WTC11 (cell line): Measurements from ENCODE around the gene MT1M. TPM values are rescaled to one million over a fixed set of nuclear protein-coding genes. Genes with fewer than 3 reads are reported as not detected.
"Not testable (repeated sequence)": the region's sequence is repeated elsewhere in the genome, so short reads cannot be mapped to it uniquely, and the experiment has no call there.

ENCODE experiments used
- ATAC-seq: fragments of 200-7000 bp; cut with Tn5 transposase; 2 replicates; pipeline ENCODE4 v1.10.0; 2021; ENCODE audit warnings: mild to moderate bottlenecking, moderate library complexity
- CTCF ChIA-PET: fragments of 300-600 bp; sonication (Branson Sonifier 250); formaldehyde crosslinking; loops from one replicate; lab custom pipeline; 2021; ENCODE audit warnings: antibody characterized with exemption; lab: Charles Lee
- POLR2A ChIA-PET: fragments of 350-600 bp; sonication (Branson Sonifier 250); formaldehyde crosslinking; loops from one replicate; lab custom pipeline; 2021; ENCODE audit warnings: antibody characterized with exemption; lab: Charles Lee
- DNase-seq: peaks from one replicate; pipeline ENCODE4 v3.0.0; 2021; ENCODE audit warnings: low spot score
- H3K27ac Mint-ChIP-seq: 2 replicates; pipeline ENCODE4 v1.8.0; 2021; ENCODE audit warnings: mixed read lengths
- H3K27me3 Mint-ChIP-seq: 2 replicates; pipeline ENCODE4 v1.8.0; 2021; ENCODE audit warnings: low read depth, mild to moderate bottlenecking, moderate library complexity, mixed read lengths
- H3K36me3 Mint-ChIP-seq: 2 replicates; pipeline ENCODE4 v1.8.0; 2021; ENCODE audit warnings: mixed read lengths
- H3K4me1 Mint-ChIP-seq: 2 replicates; pipeline ENCODE4 v1.8.0; 2022; ENCODE audit warnings: mixed read lengths
- H3K4me3 Mint-ChIP-seq: 2 replicates; pipeline ENCODE4 v1.8.0; 2021; ENCODE audit warnings: mild to moderate bottlenecking, moderate library complexity, mixed read lengths
- H3K9me3 Mint-ChIP-seq: 2 replicates; pipeline ENCODE4 v1.8.0; 2021; ENCODE audit warnings: mixed read lengths
- EMX1 ChIP-seq: fragments of 250-450 bp; sonication (Bioruptor Pico); IDR thresholded peaks from 2 replicates; pipeline ENCODE4 v1.8.0; 2021; ENCODE audit warnings: mild to moderate bottlenecking
- GTF2I ChIP-seq: fragments of 250-450 bp; sonication (Bioruptor Pico); conservative IDR thresholded peaks from 2 replicates; pipeline ENCODE4 v1.4.0; 2021; ENCODE audit warnings: mild to moderate bottlenecking
- NFATC4 ChIP-seq: fragments of 250-450 bp; sonication (Bioruptor Pico); IDR thresholded peaks from 2 replicates; pipeline ENCODE4 v1.9.0; 2021; ENCODE audit warnings: mild to moderate bottlenecking
- NR2C2 ChIP-seq: sonication (generic); formaldehyde crosslinking; IDR thresholded peaks from 2 replicates; pipeline ENCODE4 v1.8.0; 2022; ENCODE audit warnings: mild to moderate bottlenecking, missing genetic modification reagents
- NR3C1 ChIP-seq: sonication (generic); formaldehyde crosslinking; conservative IDR thresholded peaks from 2 replicates; pipeline ENCODE4 v1.8.1; 2023; ENCODE audit warnings: low read depth, mild to moderate bottlenecking, missing genetic modification reagents
- STAT6 ChIP-seq: sonication (generic); formaldehyde crosslinking; conservative IDR thresholded peaks from 2 replicates; pipeline ENCODE4 v1.8.1; 2023; ENCODE audit warnings: mild to moderate bottlenecking, low read depth, missing genetic modification reagents, moderate library complexity
- TEAD4 ChIP-seq: sonication (generic); formaldehyde crosslinking; IDR thresholded peaks from 2 replicates; pipeline ENCODE4 v1.8.0; 2022; ENCODE audit warnings: mild to moderate bottlenecking, missing genetic modification reagents
- total RNA-seq: library from RNA; stranded (reverse); gene quantifications from 3 replicates; pipeline ENCODE4 v1.2.3, GENCODE V29; 2021
- TF ChIP-seq, protein P1 (sequence below): sonication (generic); formaldehyde crosslinking; IDR thresholded peaks from 2 replicates; pipeline ENCODE4 v1.8.1; 2023; ENCODE audit warnings: mild to moderate bottlenecking, moderate library complexity, missing genetic modification reagents
- TF ChIP-seq, protein P2 (sequence below): sonication (generic); formaldehyde crosslinking; IDR thresholded peaks from 2 replicates; pipeline ENCODE4 v1.8.1; 2022; ENCODE audit warnings: mild to moderate bottlenecking, missing genetic modification reagents, moderate library complexity, borderline replicate concordance
- TF ChIP-seq, protein P3 (sequence below): sonication (generic); formaldehyde crosslinking; IDR thresholded peaks from 2 replicates; pipeline ENCODE4 v1.8.1; 2023; ENCODE audit warnings: mild to moderate bottlenecking, missing genetic modification reagents, borderline replicate concordance
- TF ChIP-seq, protein P4 (sequence below): sonication (generic); formaldehyde crosslinking; IDR thresholded peaks from 2 replicates; pipeline ENCODE4 v1.8.0; 2022; ENCODE audit warnings: mild to moderate bottlenecking, missing genetic modification reagents

The MT1M gene
- total RNA-seq, 1 experiment from 2014 or later = 4.7 TPM

- no peaks in the 10 kb centered on the region for H3K9me3 Mint-ChIP-seq
- no peak for DNase-seq
Observed at GRCh38 chr16:56664506-56664905, 32.0 kb downstream of the MT1M start.

DNA sequence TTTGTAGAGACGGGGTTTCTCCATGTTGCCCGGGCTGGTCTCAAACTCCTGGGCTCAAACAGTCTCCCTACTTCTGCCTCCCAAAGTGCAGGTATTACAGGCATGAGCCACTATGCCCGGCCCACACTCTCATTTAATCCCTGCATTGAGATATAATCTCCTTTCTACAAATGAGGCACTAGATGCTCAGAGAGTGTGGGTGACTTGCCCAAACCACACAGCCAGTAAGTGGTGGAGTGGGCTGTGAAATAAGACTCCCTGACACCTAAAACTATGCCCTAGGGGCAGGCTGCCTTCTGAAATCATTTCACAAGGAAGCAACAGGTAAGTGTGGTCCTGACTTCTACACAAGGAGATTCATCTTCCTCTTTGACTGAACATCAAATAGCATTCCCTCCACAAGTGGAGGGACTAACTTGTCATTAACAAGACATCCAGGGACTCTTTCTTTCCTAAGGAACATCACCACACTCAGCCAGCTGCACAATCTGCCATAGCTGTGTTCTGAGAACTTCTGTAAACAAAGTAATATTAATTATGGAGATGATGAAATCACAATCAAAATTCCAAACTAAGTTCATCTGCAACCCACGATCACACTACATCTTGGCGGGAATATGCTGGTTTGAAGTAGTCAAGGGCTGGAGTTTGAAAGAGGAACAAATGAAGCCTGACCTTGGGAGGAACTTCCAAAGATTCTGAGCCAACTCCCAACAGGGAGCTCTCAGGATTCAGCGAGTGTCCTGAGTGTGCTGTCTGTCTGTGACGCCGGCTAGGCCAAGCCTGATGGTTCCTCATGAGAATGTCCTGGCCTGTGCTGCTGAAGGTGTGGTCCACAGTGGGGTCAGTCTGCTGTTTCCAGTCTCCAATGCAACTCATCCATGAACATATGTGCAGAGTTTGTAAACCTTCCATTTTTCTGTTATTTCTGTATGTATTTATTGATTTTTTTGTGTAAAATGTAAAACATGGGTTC lies 33.1 kb downstream of the MT1M start:
- H3K4me3 Mint-ChIP-seq, H3K9me3 Mint-ChIP-seq, ATAC-seq, H3K36me3 Mint-ChIP-seq, H3K27ac Mint-ChIP-seq, DNase-seq: not testable (repeated sequence)
- Mint-ChIP-seq H3K27me3 (peaks cover 100% of the 10 kb centered on the region), H3K4me1 (peaks cover 45% of the 10 kb centered on the region)
- ChIA-PET CTCF (interaction anchor here (1.1 kb wide), 1 partner anchor 36 kb away, joined by 3 read pairs; no protein-coding TSS in a partner anchor), POLR2A (interaction anchor here (1.0 to 1.4 kb wide), 2 partner anchors 39 to 55 kb away, joined by 3 to 4 read pairs; partner anchors contain the start of gene MT1E)

More at GRCh38 chr16:56664506-56664905, 32.0 kb downstream of the MT1M start:
- no peak for TF ChIP-seq NR2C2 (CRISPR knock-in tag)
- no peak for TF ChIP-seq STAT6
- TF ChIP-seq, protein P1, sequence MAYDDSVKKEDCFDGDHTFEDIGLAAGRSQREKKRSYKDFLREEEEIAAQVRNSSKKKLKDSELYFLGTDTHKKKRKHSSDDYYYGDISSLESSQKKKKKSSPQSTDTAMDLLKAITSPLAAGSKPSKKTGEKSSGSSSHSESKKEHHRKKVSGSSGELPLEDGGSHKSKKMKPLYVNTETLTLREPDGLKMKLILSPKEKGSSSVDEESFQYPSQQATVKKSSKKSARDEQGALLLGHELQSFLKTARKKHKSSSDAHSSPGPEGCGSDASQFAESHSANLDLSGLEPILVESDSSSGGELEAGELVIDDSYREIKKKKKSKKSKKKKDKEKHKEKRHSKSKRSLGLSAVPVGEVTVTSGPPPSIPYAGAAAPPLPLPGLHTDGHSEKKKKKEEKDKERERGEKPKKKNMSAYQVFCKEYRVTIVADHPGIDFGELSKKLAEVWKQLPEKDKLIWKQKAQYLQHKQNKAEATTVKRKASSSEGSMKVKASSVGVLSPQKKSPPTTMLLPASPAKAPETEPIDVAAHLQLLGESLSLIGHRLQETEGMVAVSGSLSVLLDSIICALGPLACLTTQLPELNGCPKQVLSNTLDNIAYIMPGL = no peak
- no peak for TF ChIP-seq TEAD4
- TF ChIP-seq, all 79 proteins: peak for 0
- no peak for ATAC-seq
- Mint-ChIP-seq H3K4me3 (no peak overlapping the region), H3K36me3 (0 out of 2 replicates have a peak, but pooled peaks cover under 1% of the 10 kb centered on the region), H3K27ac (no peak overlapping the region), H3K27me3 (peaks cover 100% of the 10 kb centered on the region), H3K4me1 (peaks cover 37% of the 10 kb centered on the region)
- POLR2A ChIA-PET = interaction anchor here (1.0 to 1.4 kb wide), 3 partner anchors 19 to 54 kb away, joined by 3 to 5 read pairs (median 4); partner anchors contain the start of gene MT1E
- CTCF ChIA-PET = interaction anchor here (1.1 kb wide), 1 partner anchor 37 kb away, joined by 3 read pairs; no protein-coding TSS in a partner anchor

DNA sequence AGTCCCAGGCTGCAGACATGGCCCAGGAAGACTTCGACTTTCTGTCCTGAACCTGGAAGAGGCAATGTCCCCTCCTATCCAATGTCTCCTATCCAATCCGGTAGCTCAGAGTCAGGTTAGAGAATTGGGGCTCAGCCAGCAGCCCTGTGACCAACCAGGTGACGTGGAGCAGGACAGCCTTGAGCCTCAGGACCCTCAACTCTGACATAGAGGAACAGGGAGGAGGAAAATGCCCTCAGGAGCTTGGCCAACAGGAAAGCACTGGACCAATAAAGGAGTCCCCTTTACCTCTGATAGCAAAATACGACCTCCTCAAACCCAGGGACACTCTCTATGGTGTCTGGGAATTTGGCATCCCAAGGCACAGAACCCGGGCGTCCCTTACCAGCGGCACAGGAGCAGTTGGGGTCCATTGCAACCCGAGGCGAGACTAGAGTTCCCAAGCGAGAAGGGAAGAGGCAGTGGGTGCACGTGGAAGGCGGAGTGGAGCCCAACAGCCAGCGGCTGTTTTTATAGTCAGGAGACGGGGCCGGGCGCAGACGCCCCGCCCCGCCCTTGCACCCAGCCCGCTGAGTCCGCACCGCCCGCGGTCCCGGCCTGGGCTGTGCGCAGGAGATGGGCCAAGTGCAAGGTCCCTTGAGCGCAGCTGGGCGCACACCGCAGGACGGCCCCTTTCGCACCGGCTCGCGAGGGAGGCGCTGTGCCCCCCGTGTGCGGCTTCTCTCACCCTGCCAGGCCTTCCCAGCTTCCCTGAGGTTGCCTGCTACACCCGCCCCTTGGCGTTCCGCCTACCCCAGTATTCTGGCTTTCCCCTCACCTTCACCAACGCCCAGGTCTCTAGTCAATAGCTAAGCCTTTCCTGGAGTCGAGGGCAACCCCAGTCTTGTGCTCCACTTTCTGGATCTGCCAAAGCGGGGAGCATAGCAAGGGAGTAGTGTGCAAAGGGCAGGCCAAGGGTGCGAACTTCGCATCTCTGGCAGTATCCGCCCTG lies 35.4 kb downstream of the MT1M start, which contains the start of gene MT1G:
MT1G (minus strand) TSS at position 485 of the 991 bp plus-strand sequence; CDS start at position 413, 72 bp downstream.
- no peak within 1 kb of the TSS for H3K27ac Mint-ChIP-seq
- DNase-seq (peak; percentile 65), ATAC-seq (peak; percentile 60)
- peaks cover 100% of the 10 kb centered on the region for H3K27me3 Mint-ChIP-seq
- H3K36me3 Mint-ChIP-seq = no peaks in the 10 kb centered on the region
- CTCF ChIA-PET = interaction anchor here (0.5 to 3.6 kb wide), 8 partner anchors 8 to 502 kb away, joined by 3 to 24 read pairs (median 4); no protein-coding TSS in a partner anchor
- TF ChIP-seq, protein P2, sequence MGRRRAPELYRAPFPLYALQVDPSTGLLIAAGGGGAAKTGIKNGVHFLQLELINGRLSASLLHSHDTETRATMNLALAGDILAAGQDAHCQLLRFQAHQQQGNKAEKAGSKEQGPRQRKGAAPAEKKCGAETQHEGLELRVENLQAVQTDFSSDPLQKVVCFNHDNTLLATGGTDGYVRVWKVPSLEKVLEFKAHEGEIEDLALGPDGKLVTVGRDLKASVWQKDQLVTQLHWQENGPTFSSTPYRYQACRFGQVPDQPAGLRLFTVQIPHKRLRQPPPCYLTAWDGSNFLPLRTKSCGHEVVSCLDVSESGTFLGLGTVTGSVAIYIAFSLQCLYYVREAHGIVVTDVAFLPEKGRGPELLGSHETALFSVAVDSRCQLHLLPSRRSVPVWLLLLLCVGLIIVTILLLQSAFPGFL (CRISPR knock-in tag) = no peak
- TF ChIP-seq NR3C1 (CRISPR knock-in tag) = no peak
- TF ChIP-seq EMX1 (CRISPR knock-in tag) = 0 out of 2 replicates have a peak, but pooled peaks have one; percentile 12
- no peak for TF ChIP-seq GTF2I
- TF ChIP-seq, protein P3, sequence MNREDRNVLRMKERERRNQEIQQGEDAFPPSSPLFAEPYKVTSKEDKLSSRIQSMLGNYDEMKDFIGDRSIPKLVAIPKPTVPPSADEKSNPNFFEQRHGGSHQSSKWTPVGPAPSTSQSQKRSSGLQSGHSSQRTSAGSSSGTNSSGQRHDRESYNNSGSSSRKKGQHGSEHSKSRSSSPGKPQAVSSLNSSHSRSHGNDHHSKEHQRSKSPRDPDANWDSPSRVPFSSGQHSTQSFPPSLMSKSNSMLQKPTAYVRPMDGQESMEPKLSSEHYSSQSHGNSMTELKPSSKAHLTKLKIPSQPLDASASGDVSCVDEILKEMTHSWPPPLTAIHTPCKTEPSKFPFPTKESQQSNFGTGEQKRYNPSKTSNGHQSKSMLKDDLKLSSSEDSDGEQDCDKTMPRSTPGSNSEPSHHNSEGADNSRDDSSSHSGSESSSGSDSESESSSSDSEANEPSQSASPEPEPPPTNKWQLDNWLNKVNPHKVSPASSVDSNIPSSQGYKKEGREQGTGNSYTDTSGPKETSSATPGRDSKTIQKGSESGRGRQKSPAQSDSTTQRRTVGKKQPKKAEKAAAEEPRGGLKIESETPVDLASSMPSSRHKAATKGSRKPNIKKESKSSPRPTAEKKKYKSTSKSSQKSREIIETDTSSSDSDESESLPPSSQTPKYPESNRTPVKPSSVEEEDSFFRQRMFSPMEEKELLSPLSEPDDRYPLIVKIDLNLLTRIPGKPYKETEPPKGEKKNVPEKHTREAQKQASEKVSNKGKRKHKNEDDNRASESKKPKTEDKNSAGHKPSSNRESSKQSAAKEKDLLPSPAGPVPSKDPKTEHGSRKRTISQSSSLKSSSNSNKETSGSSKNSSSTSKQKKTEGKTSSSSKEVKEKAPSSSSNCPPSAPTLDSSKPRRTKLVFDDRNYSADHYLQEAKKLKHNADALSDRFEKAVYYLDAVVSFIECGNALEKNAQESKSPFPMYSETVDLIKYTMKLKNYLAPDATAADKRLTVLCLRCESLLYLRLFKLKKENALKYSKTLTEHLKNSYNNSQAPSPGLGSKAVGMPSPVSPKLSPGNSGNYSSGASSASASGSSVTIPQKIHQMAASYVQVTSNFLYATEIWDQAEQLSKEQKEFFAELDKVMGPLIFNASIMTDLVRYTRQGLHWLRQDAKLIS (CRISPR knock-in tag) = peak; percentile 81; the same call in 1 of the 2 replicates
- TF ChIP-seq NFATC4 (CRISPR knock-in tag) = no peak
- TF ChIP-seq, protein P4, sequence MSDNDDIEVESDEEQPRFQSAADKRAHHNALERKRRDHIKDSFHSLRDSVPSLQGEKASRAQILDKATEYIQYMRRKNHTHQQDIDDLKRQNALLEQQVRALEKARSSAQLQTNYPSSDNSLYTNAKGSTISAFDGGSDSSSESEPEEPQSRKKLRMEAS = peak; percentile 75
- H3K4me3 Mint-ChIP-seq = peak within 1 kb of the TSS; percentile 74
- H3K4me1 Mint-ChIP-seq = peaks cover 44% of the 10 kb centered on the region
- POLR2A ChIA-PET = interaction anchor here (1.5 to 3.4 kb wide), 6 partner anchors 8 to 60 kb away, joined by 4 to 46 read pairs (median 18); partner anchors contain the start of genes MT1E, MT1X and MT2A
- no peaks in the 10 kb centered on the region for H3K9me3 Mint-ChIP-seq
